Measurements from ENCODE around the gene SENP2.

GRCh38 chr3:185552358-185552877 is 33.7 kb upstream of the SENP2 start, which contains the start of gene LIPH:
- TF ChIP-seq POLR2AphosphoS5 (IDR thresholded peaks at IDR 0.05; ENCODE audit: low read depth) = no peak
- no peak for TF ChIP-seq CTCF (conservative IDR thresholded peaks at IDR 0.05; ENCODE audit: low read depth in 2 of 2)
- no peak for TF ChIP-seq EZH2phosphoT487 (IDR thresholded peaks at IDR 0.05; ENCODE audit: unreplicated experiment)
- TF ChIP-seq, protein P1, sequence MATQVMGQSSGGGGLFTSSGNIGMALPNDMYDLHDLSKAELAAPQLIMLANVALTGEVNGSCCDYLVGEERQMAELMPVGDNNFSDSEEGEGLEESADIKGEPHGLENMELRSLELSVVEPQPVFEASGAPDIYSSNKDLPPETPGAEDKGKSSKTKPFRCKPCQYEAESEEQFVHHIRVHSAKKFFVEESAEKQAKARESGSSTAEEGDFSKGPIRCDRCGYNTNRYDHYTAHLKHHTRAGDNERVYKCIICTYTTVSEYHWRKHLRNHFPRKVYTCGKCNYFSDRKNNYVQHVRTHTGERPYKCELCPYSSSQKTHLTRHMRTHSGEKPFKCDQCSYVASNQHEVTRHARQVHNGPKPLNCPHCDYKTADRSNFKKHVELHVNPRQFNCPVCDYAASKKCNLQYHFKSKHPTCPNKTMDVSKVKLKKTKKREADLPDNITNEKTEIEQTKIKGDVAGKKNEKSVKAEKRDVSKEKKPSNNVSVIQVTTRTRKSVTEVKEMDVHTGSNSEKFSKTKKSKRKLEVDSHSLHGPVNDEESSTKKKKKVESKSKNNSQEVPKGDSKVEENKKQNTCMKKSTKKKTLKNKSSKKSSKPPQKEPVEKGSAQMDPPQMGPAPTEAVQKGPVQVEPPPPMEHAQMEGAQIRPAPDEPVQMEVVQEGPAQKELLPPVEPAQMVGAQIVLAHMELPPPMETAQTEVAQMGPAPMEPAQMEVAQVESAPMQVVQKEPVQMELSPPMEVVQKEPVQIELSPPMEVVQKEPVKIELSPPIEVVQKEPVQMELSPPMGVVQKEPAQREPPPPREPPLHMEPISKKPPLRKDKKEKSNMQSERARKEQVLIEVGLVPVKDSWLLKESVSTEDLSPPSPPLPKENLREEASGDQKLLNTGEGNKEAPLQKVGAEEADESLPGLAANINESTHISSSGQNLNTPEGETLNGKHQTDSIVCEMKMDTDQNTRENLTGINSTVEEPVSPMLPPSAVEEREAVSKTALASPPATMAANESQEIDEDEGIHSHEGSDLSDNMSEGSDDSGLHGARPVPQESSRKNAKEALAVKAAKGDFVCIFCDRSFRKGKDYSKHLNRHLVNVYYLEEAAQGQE (IDR thresholded peaks at IDR 0.05; ENCODE audit: unreplicated experiment) = no peak
- no peak for TF ChIP-seq EZH2 (IDR thresholded peaks at IDR 0.05; ENCODE audit: low read depth, unreplicated experiment)
- TF ChIP-seq, protein P2, sequence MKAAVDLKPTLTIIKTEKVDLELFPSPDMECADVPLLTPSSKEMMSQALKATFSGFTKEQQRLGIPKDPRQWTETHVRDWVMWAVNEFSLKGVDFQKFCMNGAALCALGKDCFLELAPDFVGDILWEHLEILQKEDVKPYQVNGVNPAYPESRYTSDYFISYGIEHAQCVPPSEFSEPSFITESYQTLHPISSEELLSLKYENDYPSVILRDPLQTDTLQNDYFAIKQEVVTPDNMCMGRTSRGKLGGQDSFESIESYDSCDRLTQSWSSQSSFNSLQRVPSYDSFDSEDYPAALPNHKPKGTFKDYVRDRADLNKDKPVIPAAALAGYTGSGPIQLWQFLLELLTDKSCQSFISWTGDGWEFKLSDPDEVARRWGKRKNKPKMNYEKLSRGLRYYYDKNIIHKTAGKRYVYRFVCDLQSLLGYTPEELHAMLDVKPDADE (IDR thresholded peaks at IDR 0.05) = no peak
- no peak for TF ChIP-seq NANOG (IDR thresholded peaks at IDR 0.05; ENCODE audit: borderline replicate concordance)
- no peak for TF ChIP-seq CREB1 (CRISPR knock-in tag; IDR thresholded peaks at IDR 0.05; ENCODE audit: low read depth)
- TF ChIP-seq JUNB (IDR thresholded peaks at IDR 0.05; ENCODE audit: unreplicated experiment) = no peak

Measured in GM23338 (cell line).